Stomach (tissue), 4 donors: ENCODE measurements around the gene RTTN.

Experiments
- EP300 ChIP-seq: sonication (generic); formaldehyde crosslinking; IDR thresholded peaks from one replicate; pipeline ENCODE4 v1.6.1; 2017; ENCODE audit warnings: antibody characterized with exemption
- POLR2A ChIP-seq, 4 donors: fragments of 450-650 bp; IDR thresholded peaks; one replicate each; pipeline ENCODE4 v1.6.1; 2016; ENCODE audit warnings: antibody characterized with exemption in 4 of 4, control low read depth in 2 of 4, mild to moderate bottlenecking in 1 of 4, moderate library complexity in 1 of 4
- TF ChIP-seq, protein P1 (sequence below), 7 experiments: fragments of 450-650 bp in 4 of 7; fragments of 200-600 bp in 3 of 7; sonication (generic) in 3 of 7; IDR thresholded peaks; one replicate each; pipeline ENCODE4 v1.5.1; 2016 to 2019; ENCODE audit warnings: antibody characterized with exemption in 7 of 7, control low read depth in 2 of 7, mild to moderate bottlenecking in 1 of 7

DNA sequence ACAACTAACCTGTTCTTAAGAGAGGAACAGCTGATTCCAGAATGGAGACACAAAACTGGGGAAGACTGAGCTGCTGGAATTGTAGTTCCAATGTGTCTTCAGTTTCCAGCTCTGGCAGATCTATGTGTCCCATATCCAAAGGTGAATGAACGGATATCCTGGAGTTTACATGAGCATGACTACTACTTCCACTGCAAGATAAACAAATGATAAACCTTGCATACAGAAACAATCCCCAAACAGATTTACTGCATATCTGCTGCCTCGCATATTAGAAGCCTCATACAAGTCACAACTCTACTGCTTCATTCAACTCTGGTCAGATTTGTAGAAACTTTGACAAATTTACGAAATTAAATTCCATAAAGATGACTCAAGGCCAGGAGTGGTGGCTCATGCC is 15.0 kb downstream of the RTTN start:
- TF ChIP-seq POLR2A (IDR thresholded peaks at IDR 0.05) (no peak), EP300 (no peak)
- TF ChIP-seq, protein P1, sequence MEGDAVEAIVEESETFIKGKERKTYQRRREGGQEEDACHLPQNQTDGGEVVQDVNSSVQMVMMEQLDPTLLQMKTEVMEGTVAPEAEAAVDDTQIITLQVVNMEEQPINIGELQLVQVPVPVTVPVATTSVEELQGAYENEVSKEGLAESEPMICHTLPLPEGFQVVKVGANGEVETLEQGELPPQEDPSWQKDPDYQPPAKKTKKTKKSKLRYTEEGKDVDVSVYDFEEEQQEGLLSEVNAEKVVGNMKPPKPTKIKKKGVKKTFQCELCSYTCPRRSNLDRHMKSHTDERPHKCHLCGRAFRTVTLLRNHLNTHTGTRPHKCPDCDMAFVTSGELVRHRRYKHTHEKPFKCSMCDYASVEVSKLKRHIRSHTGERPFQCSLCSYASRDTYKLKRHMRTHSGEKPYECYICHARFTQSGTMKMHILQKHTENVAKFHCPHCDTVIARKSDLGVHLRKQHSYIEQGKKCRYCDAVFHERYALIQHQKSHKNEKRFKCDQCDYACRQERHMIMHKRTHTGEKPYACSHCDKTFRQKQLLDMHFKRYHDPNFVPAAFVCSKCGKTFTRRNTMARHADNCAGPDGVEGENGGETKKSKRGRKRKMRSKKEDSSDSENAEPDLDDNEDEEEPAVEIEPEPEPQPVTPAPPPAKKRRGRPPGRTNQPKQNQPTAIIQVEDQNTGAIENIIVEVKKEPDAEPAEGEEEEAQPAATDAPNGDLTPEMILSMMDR (IDR thresholded peaks at IDR 0.05): no peak
